ENCODE data around the gene AP1M1.

The AP1M1 gene

GRCh38 chr19:16265890-16266585, 68.3 kb downstream of the AP1M1 start:
- Histone ChIP-seq H3K9ac (ENCODE audit: low read depth, low read length, poor library complexity) (peak overlapping the region; percentile 21), H3K4ac (ENCODE audit: low read length) (no peak overlapping the region), H3K27ac (replicated peaks; ENCODE audit: low read length) (no peak overlapping the region), H3K14ac (ENCODE audit: low read length) (peak overlapping the region; percentile 56), H3K23ac (ENCODE audit: low read depth, low read length, poor library complexity) (no peak overlapping the region), H3K9me3 (replicated peaks in 1 of 2; ENCODE audit: control insufficient read depth in 2 of 2, insufficient read depth in 1 of 2, low read depth in 1 of 2, low read length in 2 of 2) (no peaks in the 10 kb centered on the region), H2BK12ac (ENCODE audit: low read length) (peak overlapping the region; percentile 41), H3K4me2 (ENCODE audit: insufficient read depth, low read length, poor library complexity, severe bottlenecking) (no peak overlapping the region), H3K4me3 (ENCODE audit: low read length in 2 of 2) (no peak overlapping the region), H2BK15ac (ENCODE audit: low read length) (no peak overlapping the region), H2AFZ (ENCODE audit: low read length) (no peak overlapping the region), H2BK120ac (ENCODE audit: low read depth, low read length) (no peak overlapping the region), H3K27me3 (ENCODE audit: control insufficient read depth in 3 of 3, insufficient read depth in 3 of 3, low read depth in 1 of 3, low read length in 3 of 3) (peaks cover 0 to 13% (median 0%) of the 10 kb centered on the region in 3 experiments), H3K79me1 (ENCODE audit: low read depth, low read length) (peaks cover 2% of the 10 kb centered on the region), H4K8ac (ENCODE audit: low read depth, low read length) (no peak overlapping the region), H3K4me1 (ENCODE audit: control insufficient read depth in 2 of 2, insufficient read depth in 1 of 2, low read depth in 1 of 2, low read length in 2 of 2) (no peaks in the 10 kb centered on the region), H2BK5ac (ENCODE audit: low read length) (no peak overlapping the region), H3K36me3 (replicated peaks in 1 of 2; ENCODE audit: control insufficient read depth in 2 of 2, insufficient read depth in 2 of 2, low read length in 2 of 2) (no peaks in the 10 kb centered on the region), H2AK5ac (ENCODE audit: low read depth, low read length) (peak overlapping the region; percentile 46), H3K18ac (ENCODE audit: low read length) (peak overlapping the region; percentile 48), H4K91ac (ENCODE audit: low read depth, low read length, poor library complexity) (no peak overlapping the region)
- WGBS, 2 donors (ENCODE audit: extremely low coverage in 2 of 2, insufficient read length in 2 of 2, insufficient replicate concordance in 1 of 2): no CpG with 5 or more reads among the region's 14 CpGs
- DNase-seq (ENCODE audit: low spot score): no peak

DNA sequence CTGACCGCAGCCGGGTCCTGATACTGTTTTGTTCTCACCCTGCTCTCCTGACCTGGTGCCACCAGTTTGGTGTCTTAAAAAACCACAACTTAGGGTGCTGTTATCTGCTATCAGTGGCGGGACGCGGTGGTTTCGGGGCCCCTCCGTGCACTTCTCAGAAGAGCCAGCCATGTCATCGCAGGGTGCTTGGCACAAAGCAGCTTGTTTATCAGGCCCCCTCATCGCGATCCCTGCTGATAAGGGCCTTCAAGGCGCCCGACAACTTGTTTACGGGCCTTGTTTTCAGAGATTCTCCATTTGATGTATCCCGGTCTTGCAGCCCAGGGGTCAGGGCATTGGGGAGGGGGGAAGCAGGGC, 68.9 kb downstream of the AP1M1 start:
- no peak overlapping the region for H3K14ac ChIP-seq (ENCODE audit: low read length)
- peaks cover 2% of the 10 kb centered on the region for H3K79me1 ChIP-seq (ENCODE audit: low read depth, low read length)
- peak overlapping the region; percentile 21 for H3K9ac ChIP-seq (ENCODE audit: low read depth, low read length, poor library complexity)
- no peak for DNase-seq (ENCODE audit: low spot score)
- H2BK5ac ChIP-seq (ENCODE audit: low read length): no peak overlapping the region
- H2BK12ac ChIP-seq (ENCODE audit: low read length): no peak overlapping the region
- no peak overlapping the region for H4K91ac ChIP-seq (ENCODE audit: low read depth, low read length, poor library complexity)
- no peak overlapping the region for H2AFZ ChIP-seq (ENCODE audit: low read length)
- peaks cover 0 to 10% (median 0%) of the 10 kb centered on the region in 3 experiments for H3K27me3 ChIP-seq (ENCODE audit: control insufficient read depth in 3 of 3, insufficient read depth in 3 of 3, low read depth in 1 of 3, low read length in 3 of 3)
- H3K4me2 ChIP-seq (ENCODE audit: insufficient read depth, low read length, poor library complexity, severe bottlenecking): no peak overlapping the region
- H3K27ac ChIP-seq (replicated peaks; ENCODE audit: low read length): no peak overlapping the region
- peak overlapping the region; percentile 46 for H2AK5ac ChIP-seq (ENCODE audit: low read depth, low read length)
- no peaks in the 10 kb centered on the region for H3K9me3 ChIP-seq (replicated peaks in 1 of 2; ENCODE audit: control insufficient read depth in 2 of 2, insufficient read depth in 1 of 2, low read depth in 1 of 2, low read length in 2 of 2)
- no peak overlapping the region for H3K23ac ChIP-seq (ENCODE audit: low read depth, low read length, poor library complexity)
- H4K8ac ChIP-seq (ENCODE audit: low read depth, low read length): no peak overlapping the region
- no peak overlapping the region for H2BK15ac ChIP-seq (ENCODE audit: low read length)
- WGBS, 2 donors (ENCODE audit: extremely low coverage in 2 of 2, insufficient read length in 2 of 2, insufficient replicate concordance in 1 of 2): no CpG with 5 or more reads among the region's 14 CpGs
- H3K18ac ChIP-seq (ENCODE audit: low read length): peak overlapping the region; percentile 48
- no peak overlapping the region for H3K4me3 ChIP-seq (ENCODE audit: low read length in 2 of 2)
- no peak overlapping the region for H3K4ac ChIP-seq (ENCODE audit: low read length)
- no peaks in the 10 kb centered on the region for H3K36me3 ChIP-seq (replicated peaks in 1 of 2; ENCODE audit: control insufficient read depth in 2 of 2, insufficient read depth in 2 of 2, low read length in 2 of 2)
- H2BK120ac ChIP-seq (ENCODE audit: low read depth, low read length): no peak overlapping the region
- H3K4me1 ChIP-seq (ENCODE audit: control insufficient read depth in 2 of 2, insufficient read depth in 1 of 2, low read depth in 1 of 2, low read length in 2 of 2): no peaks in the 10 kb centered on the region

- Histone ChIP-seq H2BK15ac (ENCODE audit: low read length) (no peak overlapping the region), H3K4ac (ENCODE audit: low read length) (no peak overlapping the region), H3K27me3 (ENCODE audit: control insufficient read depth in 3 of 3, insufficient read depth in 3 of 3, low read depth in 1 of 3, low read length in 3 of 3) (no peaks in the 10 kb centered on the region), H3K9ac (ENCODE audit: low read depth, low read length, poor library complexity) (no peak overlapping the region), H2AK5ac (ENCODE audit: low read depth, low read length) (no peak overlapping the region), H2AFZ (ENCODE audit: low read length) (no peak overlapping the region), H3K4me1 (ENCODE audit: control insufficient read depth in 2 of 2, insufficient read depth in 1 of 2, low read depth in 1 of 2, low read length in 2 of 2) (peaks cover 0 to 8% of the 10 kb centered on the region in 2 donors), H3K79me1 (ENCODE audit: low read depth, low read length) (no peaks in the 10 kb centered on the region), H4K91ac (ENCODE audit: low read depth, low read length, poor library complexity) (no peak overlapping the region), H3K27ac (replicated peaks; ENCODE audit: low read length) (no peak overlapping the region), H4K8ac (ENCODE audit: low read depth, low read length) (peak overlapping the region; percentile 82), H3K4me3 (ENCODE audit: low read length in 2 of 2) (no peak overlapping the region), H2BK5ac (ENCODE audit: low read length) (no peak overlapping the region), H3K23ac (ENCODE audit: low read depth, low read length, poor library complexity) (no peak overlapping the region), H3K18ac (ENCODE audit: low read length) (peak overlapping the region; percentile 57), H3K9me3 (replicated peaks in 1 of 2; ENCODE audit: control insufficient read depth in 2 of 2, insufficient read depth in 1 of 2, low read depth in 1 of 2, low read length in 2 of 2) (no peaks in the 10 kb centered on the region), H3K36me3 (replicated peaks in 1 of 2; ENCODE audit: control insufficient read depth in 2 of 2, insufficient read depth in 2 of 2, low read length in 2 of 2) (no peaks in the 10 kb centered on the region), H3K4me2 (ENCODE audit: insufficient read depth, low read length, poor library complexity, severe bottlenecking) (no peak overlapping the region), H2BK120ac (ENCODE audit: low read depth, low read length) (no peak overlapping the region), H2BK12ac (ENCODE audit: low read length) (no peak overlapping the region), H3K14ac (ENCODE audit: low read length) (peak overlapping the region; percentile 75)
- no CpG with 5 or more reads among the region's 17 CpGs for WGBS, 2 donors (ENCODE audit: extremely low coverage in 2 of 2, insufficient read length in 2 of 2, insufficient replicate concordance in 1 of 2)
- no peak for DNase-seq (ENCODE audit: low spot score)
These were observed 71.1 kb downstream of the AP1M1 start for GRCh38 chr19:16268676-16269319.

GRCh38 chr19:16272945-16273344, 75.2 kb downstream of the AP1M1 start:
- Histone ChIP-seq H3K4ac (ENCODE audit: low read length) (no peak overlapping the region), H2BK15ac (ENCODE audit: low read length) (no peak overlapping the region), H3K27ac (replicated peaks; ENCODE audit: low read length) (peak overlapping the region; percentile 23), H3K79me1 (ENCODE audit: low read depth, low read length) (no peaks in the 10 kb centered on the region), H3K9me3 (replicated peaks in 1 of 2; ENCODE audit: control insufficient read depth in 2 of 2, insufficient read depth in 1 of 2, low read depth in 1 of 2, low read length in 2 of 2) (no peaks in the 10 kb centered on the region), H3K18ac (ENCODE audit: low read length) (no peak overlapping the region), H2AK5ac (ENCODE audit: low read depth, low read length) (no peak overlapping the region), H3K23ac (ENCODE audit: low read depth, low read length, poor library complexity) (no peak overlapping the region), H3K4me2 (ENCODE audit: insufficient read depth, low read length, poor library complexity, severe bottlenecking) (no peak overlapping the region), H3K36me3 (replicated peaks in 1 of 2; ENCODE audit: control insufficient read depth in 2 of 2, insufficient read depth in 2 of 2, low read length in 2 of 2) (no peaks in the 10 kb centered on the region), H2BK5ac (ENCODE audit: low read length) (no peak overlapping the region), H2BK120ac (ENCODE audit: low read depth, low read length) (no peak overlapping the region), H2AFZ (ENCODE audit: low read length) (peak overlapping the region; percentile 86), H4K91ac (ENCODE audit: low read depth, low read length, poor library complexity) (no peak overlapping the region), H3K27me3 (ENCODE audit: control insufficient read depth in 3 of 3, insufficient read depth in 3 of 3, low read depth in 1 of 3, low read length in 3 of 3) (no peaks in the 10 kb centered on the region), H3K4me3 (ENCODE audit: low read length in 2 of 2) (peak overlapping the region in 1 of 2 donors; percentile 12), H3K4me1 (ENCODE audit: control insufficient read depth in 2 of 2, insufficient read depth in 1 of 2, low read depth in 1 of 2, low read length in 2 of 2) (peaks cover 0 to 8% of the 10 kb centered on the region in 2 donors), H4K8ac (ENCODE audit: low read depth, low read length) (no peak overlapping the region), H3K14ac (ENCODE audit: low read length) (no peak overlapping the region), H2BK12ac (ENCODE audit: low read length) (no peak overlapping the region), H3K9ac (ENCODE audit: low read depth, low read length, poor library complexity) (no peak overlapping the region)
- DNase-seq (ENCODE audit: low spot score): no peak
- WGBS, 2 donors (ENCODE audit: extremely low coverage in 2 of 2, insufficient read length in 2 of 2, insufficient replicate concordance in 1 of 2): no CpG with 5 or more reads among the region's 14 CpGs

Data from neuronal stem cell (in vitro differentiated cells).